ENCODE measurements around the gene MED8.

The MED8 gene, protein sequence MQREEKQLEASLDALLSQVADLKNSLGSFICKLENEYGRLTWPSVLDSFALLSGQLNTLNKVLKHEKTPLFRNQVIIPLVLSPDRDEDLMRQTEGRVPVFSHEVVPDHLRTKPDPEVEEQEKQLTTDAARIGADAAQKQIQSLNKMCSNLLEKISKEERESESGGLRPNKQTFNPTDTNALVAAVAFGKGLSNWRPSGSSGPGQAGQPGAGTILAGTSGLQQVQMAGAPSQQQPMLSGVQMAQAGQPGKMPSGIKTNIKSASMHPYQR

DNA sequence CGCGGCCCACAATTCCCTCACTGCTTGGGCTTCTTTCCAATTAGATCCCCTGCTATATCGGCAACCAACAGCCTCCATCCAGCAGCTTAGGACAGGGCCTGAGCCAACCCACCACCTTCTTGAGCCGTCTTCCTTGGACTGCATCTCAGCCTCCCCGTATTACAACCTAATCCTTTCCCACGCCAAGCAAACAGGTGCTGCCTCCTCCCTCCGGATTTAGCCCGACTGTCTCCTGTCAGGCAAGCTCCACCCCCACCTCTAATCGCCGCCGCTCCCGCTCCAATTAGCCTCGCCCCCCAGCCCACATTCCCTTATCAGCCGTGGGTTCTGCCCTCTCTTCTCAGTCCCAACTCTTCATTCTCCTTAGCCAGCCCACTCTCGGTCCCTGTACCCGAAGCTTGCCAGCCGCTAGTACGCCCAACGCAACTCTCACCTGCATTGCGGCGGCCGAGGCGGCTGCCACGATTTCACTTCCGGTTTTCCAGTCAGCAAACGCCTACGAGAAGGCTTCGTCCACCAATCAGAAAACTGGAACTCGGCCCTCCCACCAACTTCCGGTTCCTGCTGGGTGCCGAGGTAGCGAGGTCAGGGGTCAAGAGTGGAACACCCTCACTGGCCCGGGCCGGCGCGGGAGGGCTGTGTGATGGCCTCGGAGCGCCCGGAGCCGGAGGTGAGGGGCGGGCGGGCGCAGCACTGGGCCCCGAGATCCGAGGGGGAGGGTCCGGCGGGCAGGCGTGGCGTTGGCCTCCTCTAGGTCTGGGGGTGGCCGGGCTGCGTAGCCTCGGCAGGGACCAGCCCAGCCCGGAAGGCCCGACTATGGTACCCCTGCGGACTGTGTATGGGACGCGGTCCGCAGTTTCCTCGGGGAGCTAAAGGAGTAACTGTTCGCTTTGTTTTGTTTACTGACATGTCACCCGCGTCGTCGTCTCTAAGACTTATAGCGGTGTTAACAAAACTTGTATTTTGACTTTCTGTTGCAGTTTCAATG lies at the start of gene MED8, which contains the start of gene SZT2:
TSS of gene MED8 (minus strand) at position 475 of the 988 bp plus-strand sequence. CDS start at position 439, 36 bp downstream.
TSS of gene SZT2 (plus strand) at position 574 of the 988 bp plus-strand sequence. CDS start at position 644, 70 bp downstream.
- DNase-seq (ENCODE audit: low read depth in 4 of 4, low spot score in 1 of 4), result peak; percentile 81 to 91 (median 84)

DNA sequence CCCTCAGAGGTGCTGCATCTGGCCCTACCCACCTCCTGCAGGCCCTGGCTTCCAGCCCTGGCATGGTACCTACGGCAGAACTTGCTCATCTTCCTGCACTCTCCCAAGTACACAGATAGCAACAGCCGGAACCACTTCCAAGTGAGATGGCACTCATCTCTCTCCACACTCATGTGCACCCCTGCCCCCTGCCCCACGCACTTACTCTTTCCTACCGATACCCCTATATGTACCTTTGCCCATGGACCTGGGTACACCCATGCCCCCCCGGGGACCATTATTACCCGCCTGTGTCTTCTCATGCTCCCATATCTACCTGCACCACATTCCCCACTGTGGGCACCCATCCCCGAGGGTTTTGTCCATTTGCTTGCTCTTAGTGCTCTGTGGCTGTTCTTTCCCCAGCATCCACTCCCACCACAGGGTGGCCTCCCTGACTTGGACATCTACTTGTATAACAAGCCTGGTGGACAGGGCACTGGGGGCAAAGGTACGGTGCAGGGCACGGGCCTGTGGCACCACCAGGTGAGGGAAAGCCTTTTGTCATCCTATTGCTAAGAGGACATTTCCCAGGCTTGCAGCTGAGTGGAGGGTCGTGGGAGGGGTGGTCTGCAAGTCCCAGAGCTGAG lies 49.5 kb upstream of the MED8 start:
- DNase-seq (ENCODE audit: low read depth in 4 of 4, low spot score in 1 of 4), result no peak

DNA sequence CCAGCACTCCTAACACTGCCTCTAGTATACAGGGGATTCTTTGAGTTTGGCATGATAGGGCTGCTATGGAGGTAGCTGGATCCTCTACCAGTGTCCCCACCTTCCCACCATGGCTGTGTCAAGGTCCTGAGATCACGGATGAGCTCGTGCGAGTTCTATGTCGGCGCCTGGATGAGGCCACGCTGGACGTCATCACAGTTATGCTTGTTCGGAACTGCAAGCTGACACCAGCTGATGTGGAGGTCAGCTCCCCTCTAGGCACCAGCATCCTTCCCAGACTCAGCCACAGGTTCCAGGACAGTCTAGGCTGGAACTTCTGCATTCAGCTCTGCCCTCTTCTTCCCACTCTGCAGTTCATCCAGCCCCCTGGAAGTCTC lies 49.0 kb upstream of the MED8 start:
- no peak for DNase-seq (ENCODE audit: low read depth in 4 of 4, low spot score in 1 of 4)

DNA sequence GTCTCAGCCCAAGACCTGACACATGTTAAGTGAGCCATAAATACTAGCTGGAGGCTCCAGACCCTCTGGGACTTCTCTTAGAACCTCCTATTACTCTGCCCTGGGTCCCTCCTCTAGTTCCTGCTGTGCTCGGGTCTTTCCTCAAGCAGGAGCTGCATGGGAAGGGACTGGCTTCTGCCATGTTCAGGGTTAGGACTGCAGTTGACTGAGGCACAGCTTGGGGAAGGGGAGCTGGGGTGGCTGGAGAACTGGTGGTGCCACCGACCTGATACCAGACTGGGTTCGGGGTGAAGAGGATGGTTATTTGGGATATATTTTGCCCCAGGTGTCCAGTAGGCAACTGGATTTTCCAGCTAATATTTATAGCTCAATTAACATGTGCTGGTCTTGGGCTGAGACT lies 48.4 kb upstream of the MED8 start:
- DNase-seq (ENCODE audit: low read depth in 4 of 4, low spot score in 1 of 4), result no peak

DNA sequence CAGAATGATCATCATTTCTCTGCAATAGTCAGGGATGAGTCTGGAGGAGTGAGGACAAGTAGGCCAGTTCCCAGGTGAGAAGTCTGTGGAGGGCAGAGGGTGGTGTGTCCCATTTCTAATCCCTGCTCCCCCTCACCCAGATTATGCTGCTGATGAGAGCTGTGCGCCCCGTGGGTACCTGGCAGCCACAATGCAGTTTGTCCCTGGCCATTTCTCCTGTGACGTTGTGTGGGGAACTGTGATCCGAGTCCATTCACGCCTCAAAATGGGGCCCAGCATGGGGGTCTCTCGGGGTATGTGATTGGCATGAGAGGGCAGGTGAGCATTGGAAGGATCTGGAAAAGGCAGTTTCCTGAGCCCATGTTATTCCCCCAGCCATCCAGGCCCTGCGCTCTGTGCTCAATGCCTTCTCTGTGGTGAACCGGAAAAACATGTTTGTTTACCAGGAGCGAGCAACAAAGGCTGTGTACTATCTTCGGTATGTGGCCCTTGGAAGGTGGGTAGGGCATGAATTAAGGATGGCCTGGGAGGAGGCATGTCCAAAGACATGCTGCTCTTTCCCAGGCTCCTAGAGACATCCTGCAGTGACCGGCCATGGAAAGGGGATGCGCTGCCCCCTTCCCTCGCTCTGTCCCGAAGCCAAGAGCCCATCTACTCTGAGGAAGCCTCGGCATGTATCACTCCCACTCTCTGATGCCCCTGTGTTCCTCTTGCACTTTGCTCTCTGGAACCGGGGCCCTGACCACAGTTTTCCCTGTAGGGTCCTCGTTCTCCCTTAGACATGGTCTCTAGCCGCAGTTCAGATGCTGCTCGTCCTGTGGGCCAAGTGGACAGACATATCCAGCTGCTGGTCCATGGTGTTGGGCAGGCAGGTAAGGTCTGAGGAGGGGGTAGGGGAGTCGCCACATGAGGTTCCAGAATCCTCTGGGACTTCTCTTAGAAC lies 47.7 kb upstream of the MED8 start:
- no peak for DNase-seq (ENCODE audit: low read depth in 4 of 4, low spot score in 1 of 4)

DNA sequence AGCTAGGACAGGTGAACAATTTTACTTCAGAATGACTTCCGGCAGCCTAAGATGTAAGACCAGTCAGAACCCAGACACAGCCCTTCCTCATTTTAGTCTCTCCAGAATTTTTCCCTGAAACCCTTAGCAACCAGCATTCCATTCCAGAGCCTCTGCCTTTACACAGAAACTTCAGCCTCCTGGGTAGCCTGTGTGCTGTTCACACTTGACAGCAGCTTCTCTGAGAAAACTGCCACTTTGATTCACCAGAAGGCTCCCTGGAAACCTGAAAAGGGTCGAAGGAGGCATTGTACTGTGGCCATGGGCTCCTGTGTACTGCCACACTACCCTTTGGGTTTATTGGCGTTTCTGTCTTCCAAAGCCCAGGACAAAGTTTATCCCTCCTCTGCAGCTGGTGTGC lies 46.8 kb upstream of the MED8 start:
- no peak for DNase-seq (ENCODE audit: low read depth in 4 of 4, low spot score in 1 of 4)

DNA sequence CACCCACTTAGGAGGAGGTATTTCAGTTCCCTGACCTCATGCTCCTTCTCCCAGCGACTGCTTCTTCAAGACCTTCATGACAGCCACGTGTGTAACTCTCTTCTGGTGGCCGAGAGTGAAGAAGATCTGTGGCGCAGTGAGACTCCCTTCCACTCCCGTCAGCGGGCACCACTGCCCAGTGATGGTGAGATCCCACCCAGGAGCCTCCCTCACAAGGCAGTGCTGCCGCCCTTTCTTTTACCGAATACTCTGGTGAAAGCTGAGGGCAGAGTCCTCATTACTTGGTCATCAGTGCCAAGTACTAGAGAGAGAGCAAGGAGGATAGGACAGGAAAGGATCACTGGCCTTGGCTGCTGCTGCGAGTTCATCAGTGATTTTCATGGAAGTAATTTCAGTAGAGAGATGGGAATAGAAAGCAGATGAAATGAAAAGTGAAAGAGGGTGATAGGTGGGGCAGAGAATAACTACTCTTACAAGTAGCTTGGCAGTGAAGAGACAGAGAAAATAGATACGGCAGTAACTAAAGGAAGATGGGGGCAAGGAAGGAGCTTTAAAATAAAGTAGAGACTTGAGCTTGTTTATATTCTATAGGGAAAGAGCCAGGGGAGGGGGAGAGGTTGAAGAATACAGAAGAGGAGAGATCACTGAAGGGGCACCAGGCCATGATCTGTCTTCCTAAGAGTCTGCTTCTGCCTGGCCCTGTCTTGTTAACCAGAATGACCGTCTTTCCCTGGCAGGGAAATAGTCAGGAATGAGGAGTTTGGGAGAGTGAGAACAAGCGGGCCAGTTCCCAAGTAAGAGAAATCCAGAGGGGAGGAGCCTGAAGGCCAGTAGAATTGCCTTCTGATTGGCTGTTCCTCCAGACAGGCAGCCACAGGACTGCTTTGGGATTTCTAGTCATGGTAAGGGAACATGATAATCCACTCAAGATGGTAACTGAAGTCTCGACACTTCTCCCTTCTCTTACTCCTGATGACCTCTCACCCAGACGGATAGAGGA lies 45.8 kb upstream of the MED8 start:
- DNase-seq (ENCODE audit: low read depth in 4 of 4, low spot score in 1 of 4), result no peak

DNA sequence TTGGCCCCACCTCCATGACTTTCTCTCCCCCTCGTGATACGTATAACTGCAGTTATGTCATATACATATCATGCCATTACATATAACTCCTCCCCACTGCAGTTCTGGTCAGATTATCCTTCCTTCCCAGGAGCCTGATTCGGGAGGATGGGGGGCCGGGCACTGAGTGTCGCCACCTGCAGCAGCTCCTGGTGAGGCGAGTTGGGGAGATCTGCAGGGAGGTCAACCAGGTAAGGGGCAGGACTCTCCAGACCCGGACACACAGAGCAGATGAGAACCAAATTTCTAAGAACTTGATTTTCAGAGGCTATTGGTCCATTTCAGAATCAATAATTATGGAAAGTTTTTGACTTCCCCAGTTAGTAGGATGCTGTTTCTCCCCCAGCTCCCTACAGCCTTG lies 44.7 kb upstream of the MED8 start:
- no peak for DNase-seq (ENCODE audit: low read depth in 4 of 4, low spot score in 1 of 4)

DNA sequence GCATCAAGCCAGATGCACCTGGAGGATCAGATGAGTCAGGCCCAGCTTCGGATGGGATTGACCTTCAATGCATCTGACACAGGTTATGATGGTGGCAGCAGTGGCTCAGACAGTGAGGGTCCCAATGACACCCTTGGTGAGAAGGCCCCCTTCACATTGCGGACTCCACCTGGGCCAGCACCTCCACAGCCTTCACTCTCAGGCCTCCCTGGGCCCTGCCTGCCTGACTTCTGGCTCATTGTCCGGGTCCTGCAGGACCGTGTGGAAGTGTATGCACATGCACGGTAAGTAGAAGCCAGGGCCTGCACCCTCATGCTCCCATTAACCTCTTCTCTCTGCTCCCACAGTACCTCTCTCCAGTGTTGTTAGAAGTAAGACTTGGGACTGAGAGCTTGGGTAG lies 43.3 kb upstream of the MED8 start:
- DNase-seq (ENCODE audit: low read depth in 4 of 4, low spot score in 1 of 4), result no peak

DNA sequence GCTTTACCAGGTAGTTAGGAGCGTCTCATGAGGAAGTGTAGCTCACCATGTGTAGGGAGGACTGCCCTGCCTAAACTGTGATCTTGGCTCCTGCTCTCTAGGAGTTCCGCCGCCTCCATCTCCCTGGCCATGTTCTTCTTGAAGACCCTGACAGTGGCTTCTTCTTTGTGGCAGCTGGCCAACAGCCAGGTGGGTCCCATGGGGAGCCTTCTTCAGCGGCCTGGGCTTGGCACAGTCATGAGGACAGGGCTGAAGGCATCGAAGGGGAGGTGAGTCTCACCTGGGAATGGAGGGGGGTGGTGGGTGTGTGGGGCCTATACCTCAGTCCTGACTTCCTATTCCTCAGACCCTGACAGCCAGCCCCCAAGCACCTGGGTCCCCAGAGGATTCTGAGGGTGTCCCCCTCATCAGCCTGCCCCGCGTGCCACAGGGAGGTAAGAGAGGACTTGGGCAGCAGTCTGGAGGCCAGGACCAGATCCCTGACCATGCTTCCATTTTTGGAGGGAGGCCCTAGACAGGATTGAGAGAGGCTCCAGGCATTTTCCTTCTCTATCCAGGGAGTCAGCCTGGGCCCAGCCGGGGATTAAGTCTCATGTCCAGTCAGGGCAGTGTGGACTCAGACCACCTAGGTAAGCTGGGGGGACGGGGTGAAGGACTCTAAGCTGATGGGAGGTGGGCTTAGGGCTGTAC lies 42.7 kb upstream of the MED8 start:
- DNase-seq (ENCODE audit: low read depth in 4 of 4, low spot score in 1 of 4), result no peak

DNA sequence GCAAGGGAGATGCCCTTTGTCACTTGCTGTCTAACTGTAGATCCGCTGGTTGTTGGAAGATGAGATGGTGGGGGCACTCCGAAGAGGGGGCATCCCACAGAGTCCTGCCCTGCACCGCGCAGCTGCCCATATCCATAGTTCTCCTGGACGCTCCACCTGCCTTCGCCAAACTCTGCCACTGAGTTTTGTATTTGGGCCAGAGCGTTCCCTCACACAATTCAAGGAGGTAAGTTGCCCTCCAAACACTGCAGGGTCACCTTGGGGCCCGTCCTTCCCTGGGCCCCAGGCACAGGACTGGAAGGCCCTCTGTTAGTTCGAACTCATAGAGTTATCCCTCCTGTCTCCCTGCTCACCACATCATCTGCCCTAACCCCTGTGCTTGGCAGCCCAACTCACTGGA lies 42.1 kb upstream of the MED8 start:
- DNase-seq (ENCODE audit: low read depth in 4 of 4, low spot score in 1 of 4), result no peak

DNA sequence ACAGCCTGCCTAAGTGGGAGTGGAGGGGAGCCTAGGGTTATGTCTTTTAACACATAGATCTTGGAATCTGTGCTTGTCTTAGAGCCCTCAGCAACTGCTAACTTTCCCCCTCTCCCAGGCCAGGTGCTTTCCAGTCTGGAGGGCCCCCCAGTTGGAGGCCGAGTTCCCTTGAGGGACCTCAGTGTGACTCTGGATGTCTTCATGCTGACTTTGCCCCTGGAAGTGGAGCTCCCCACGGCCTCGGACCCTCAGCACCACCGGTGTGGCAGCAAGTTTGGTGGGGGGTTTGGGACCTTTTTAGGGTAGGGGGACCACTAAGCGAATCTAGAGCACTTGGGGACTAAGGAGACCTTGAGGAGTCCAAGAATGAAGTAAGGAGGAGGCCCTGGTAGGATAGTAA lies 41.2 kb upstream of the MED8 start:
- no peak for DNase-seq (ENCODE audit: low read depth in 4 of 4, low spot score in 1 of 4)

DNA sequence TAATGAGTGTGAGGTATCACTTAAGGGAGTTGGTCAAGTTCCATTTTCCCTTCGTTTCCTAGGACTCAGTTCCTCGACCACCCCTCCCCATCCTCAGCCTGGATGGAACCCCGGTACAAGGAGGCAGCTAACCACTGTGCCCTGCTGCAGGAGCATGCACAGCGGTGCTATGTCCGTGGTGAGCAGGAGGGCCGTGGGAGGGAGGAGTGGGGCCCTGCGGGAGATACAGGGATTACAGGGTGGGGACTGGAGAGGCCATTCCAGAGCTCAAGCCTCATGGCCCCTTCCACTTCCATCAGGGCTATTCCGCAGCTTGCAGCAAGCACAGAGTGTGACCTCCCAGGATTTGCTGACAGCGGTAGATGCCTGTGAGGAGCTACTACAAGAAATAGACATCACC lies 38.3 kb upstream of the MED8 start:
- DNase-seq (ENCODE audit: low read depth in 4 of 4, low spot score in 1 of 4), result no peak

DNA sequence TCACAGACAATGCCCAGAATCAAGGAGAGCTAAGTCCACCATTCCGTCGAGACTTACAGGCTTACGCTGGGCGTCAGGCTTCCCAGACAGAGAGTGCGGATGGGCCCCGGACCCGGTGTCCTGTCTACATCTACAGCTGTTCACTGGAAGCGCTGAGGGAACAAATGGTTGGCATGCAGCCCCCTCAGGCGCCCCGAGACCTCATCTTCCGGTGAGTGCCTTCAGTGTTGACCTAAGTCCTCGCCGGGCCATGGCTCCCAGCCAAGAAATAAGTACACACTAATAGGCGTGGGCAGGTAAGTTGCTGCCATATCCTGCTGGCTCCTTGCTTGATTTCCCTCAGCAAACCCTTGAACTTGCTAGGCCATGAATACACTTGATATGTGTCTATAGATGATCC lies 37.9 kb upstream of the MED8 start:
- no peak for DNase-seq (ENCODE audit: low read depth in 4 of 4, low spot score in 1 of 4)

DNA sequence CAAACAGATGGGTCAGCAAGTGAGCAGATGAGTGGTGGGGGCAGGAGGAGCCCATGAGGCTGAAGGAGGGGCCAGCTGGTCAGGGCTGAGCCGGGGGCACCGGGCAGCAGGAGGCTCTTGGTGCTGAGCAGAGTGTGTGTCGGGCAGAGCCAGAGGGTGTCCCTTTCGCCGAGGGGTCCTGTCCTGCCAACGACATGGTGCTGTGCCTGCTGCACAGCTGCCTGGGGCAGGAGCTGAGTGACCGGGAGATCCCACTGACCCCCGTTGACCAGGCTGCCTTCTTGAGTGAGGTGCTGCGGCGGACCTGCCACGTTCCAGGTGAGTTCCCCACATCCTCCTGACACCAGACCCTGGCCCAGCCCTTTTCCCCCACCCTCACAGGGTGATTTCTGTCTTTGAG lies 36.6 kb upstream of the MED8 start:
- DNase-seq (ENCODE audit: low read depth in 4 of 4, low spot score in 1 of 4), result no peak

DNA sequence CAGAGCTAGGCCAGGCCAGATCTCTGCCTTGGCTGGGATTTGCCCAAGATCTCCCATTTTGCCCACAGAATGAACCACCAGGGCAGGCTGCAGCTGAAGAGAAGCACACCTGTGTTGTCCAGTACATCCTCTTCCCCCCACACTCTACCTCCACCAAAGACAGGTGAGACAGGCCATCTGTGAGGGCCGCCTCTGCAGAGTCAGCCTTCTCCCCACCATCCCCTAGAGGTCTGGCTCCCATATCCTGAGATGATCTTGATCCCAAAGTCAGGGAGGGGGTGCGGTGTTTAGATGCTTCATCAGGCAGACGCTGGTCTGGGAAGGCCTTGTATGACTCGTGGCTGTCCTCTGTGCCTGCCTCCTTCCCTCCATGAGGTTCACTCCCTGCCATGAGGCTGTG lies 35.4 kb upstream of the MED8 start:
- DNase-seq (ENCODE audit: low read depth in 4 of 4, low spot score in 1 of 4), result no peak

DNA sequence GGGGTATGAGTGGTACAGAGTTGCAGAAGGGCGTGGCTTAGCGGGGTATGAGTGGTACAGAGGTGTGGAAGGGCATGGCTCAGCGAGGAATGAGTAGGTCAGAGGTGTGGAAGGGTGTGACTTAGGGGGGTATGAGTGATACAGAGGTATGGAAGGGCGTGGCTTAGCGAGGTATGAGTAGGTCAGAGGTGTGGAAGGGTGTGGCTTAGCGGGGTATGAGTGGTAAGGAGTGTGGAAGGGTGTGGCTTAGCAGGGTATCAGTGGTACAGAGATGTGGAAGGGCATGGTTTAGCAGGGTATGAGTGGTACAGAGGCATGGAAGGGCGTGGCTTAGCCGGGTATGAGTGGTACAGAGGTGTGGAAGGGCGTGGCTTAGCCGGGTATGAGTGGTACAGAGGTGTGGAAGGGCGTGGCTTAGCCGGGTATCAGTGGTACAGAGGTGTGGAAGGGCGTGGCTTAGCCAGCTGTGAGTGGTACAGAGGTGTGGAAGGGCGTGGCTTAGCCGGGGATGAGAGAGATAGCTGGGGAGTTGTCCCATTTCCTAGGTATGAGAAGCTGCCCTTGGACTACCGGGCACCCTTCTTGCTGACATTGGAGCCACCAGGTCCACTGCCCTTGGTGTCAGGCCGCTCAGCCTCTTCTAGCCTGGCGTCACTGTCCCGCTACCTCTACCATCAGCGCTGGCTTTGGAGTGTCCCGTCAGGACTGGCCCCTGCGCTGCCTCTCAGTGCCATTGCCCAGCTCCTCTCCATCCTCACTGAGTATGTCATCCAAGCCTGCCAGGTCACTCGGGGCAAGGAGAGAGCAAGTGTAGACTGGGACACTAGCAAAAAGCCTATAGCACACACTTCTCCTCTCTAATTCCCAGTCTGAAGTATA lies 34.3 kb upstream of the MED8 start:
- no peak for DNase-seq (ENCODE audit: low read depth in 4 of 4, low spot score in 1 of 4)

Data from stimulated activated CD4-positive, alpha-beta T cell treated with anti-CD3 and anti-CD28 coated beads, Interleukin-1b, Interleukin-23, amount 100 ng/mL, for 24 hours (primary cell).